B cell (primary cell): ENCODE results near the gene IL1A. TPM values are rescaled to one million over a fixed set of nuclear protein-coding genes. Genes with fewer than 3 reads are reported as not detected.

ENCODE experiments used
- ATAC-seq: fragments of 200-7000 bp; cut with Tn5 transposase; one replicate; pipeline ENCODE4 v1.10.0; 2021; ENCODE audit warnings: low read depth, mild to moderate bottlenecking, moderate number of reproducible peaks, moderate library complexity
- CTCF ChIA-PET: fragments of 350-600 bp; sonication (Branson Sonifier 250); formaldehyde crosslinking; loops from one replicate; lab custom pipeline; 2021; ENCODE audit warnings: antibody characterized with exemption, inconsistent platforms; lab: Charles Lee
- POLR2A ChIA-PET: fragments of 350-600 bp; sonication (Branson Sonifier 250); formaldehyde crosslinking; loops from one replicate; lab custom pipeline; 2021; ENCODE audit warnings: antibody characterized with exemption; lab: Charles Lee
- DNase-seq: peaks from one replicate; pipeline ENCODE4 v3.0.0; 2013
- H2AFZ ChIP-seq: 2 replicates; pipeline ENCODE4 v1.6.1; 2012; ENCODE audit warnings: mild to moderate bottlenecking, low read depth, low read length; ENCODE audit not compliant: insufficient read depth, poor library complexity, severe bottlenecking
- H3K27ac ChIP-seq, 2 donors: 1 replicate in 1 of 2; 2 replicates in 1 of 2; pipeline ENCODE4 v1.5.1; 2012 to 2013; ENCODE audit warnings: low read length in 2 of 2, mild to moderate bottlenecking in 2 of 2, moderate library complexity in 1 of 2
- H3K27me3 ChIP-seq, 4 experiments: fragments of 200-600 bp in 1 of 4; sonication (generic) in 1 of 4; replicated peaks in 1 of 4; 1 replicate in 2 of 4; 2 replicates in 2 of 4; pipeline versions ENCODE4 v1.6.1 to v1.7.0; 2013 to 2016; ENCODE audit warnings: low read length in 3 of 4, mild to moderate bottlenecking in 2 of 4, mixed read lengths in 1 of 4, moderate library complexity in 1 of 4; ENCODE audit not compliant: insufficient read depth in 4 of 4, control insufficient read depth in 3 of 4; ENCODE audit errors: control extremely low read depth in 1 of 4
- H3K36me3 ChIP-seq, 2 experiments: replicated peaks in 1 of 2; 1 replicate in 1 of 2; 2 replicates in 1 of 2; pipeline versions ENCODE4 v1.6.1 to v1.7.1; 2013; ENCODE audit warnings: low read length in 1 of 2; ENCODE audit not compliant: insufficient read depth in 2 of 2, control insufficient read depth in 1 of 2; ENCODE audit errors: control extremely low read depth in 1 of 2, extremely low read depth in 1 of 2
- H3K4me1 ChIP-seq, 2 donors: fragments of 200-600 bp in 1 of 2; sonication (generic) in 1 of 2; 1 replicate in 1 of 2; 2 replicates in 1 of 2; pipeline versions ENCODE4 v1.5.1 to v1.6.1; 2013 to 2017; ENCODE audit warnings: low read length in 2 of 2; ENCODE audit not compliant: control insufficient read depth in 2 of 2, insufficient read depth in 2 of 2
- H3K4me2 ChIP-seq: replicated peaks from 2 replicates; pipeline ENCODE3; 2012; ENCODE audit warnings: mild to moderate bottlenecking, low read depth, low read length; ENCODE audit not compliant: poor library complexity, severe bottlenecking
- H3K4me3 ChIP-seq, 5 experiments: fragments of 200-600 bp in 1 of 5; sonication (generic) in 1 of 5; 1 replicate in 3 of 5; 2 replicates in 2 of 5; pipeline versions ENCODE4 v1.5.1 to v1.7.0; 2011 to 2016; ENCODE audit warnings: low read length in 4 of 5, mild to moderate bottlenecking in 4 of 5, low read depth in 2 of 5, control low read depth in 1 of 5, moderate library complexity in 1 of 5; ENCODE audit not compliant: insufficient read depth in 1 of 5; ENCODE audit errors: control extremely low read depth in 1 of 5, extremely low read depth in 1 of 5
- H3K79me2 ChIP-seq: fragments of 200-600 bp; sonication (generic); one replicate; pipeline ENCODE4 v1.6.0; 2016; ENCODE audit warnings: low read length; ENCODE audit not compliant: control insufficient read depth, insufficient read depth
- H3K9ac ChIP-seq: fragments of 200-600 bp; sonication (generic); 2 replicates; pipeline ENCODE4 v1.6.1; 2017; ENCODE audit warnings: mild to moderate bottlenecking, low read length, moderate library complexity
- H3K9me3 ChIP-seq, 3 donors: one replicate each; pipeline versions ENCODE4 v1.6.1 to v1.7.1; 2013; ENCODE audit warnings: low read length in 2 of 3; ENCODE audit not compliant: control insufficient read depth in 2 of 3, insufficient read depth in 1 of 3; ENCODE audit errors: control extremely low read depth in 1 of 3
- H4K20me1 ChIP-seq: 2 replicates; pipeline ENCODE4 v1.6.0; 2012; ENCODE audit warnings: mild to moderate bottlenecking, low read length; ENCODE audit not compliant: insufficient read depth, control insufficient read depth, poor library complexity, severe bottlenecking
- H3K27ac Mint-ChIP-seq: one replicate; pipeline ENCODE4 v1.8.0; 2021; ENCODE audit warnings: mixed read lengths
- H3K27me3 Mint-ChIP-seq: one replicate; pipeline ENCODE4 v1.8.0; 2021; ENCODE audit warnings: mixed read lengths
- H3K4me1 Mint-ChIP-seq: one replicate; pipeline ENCODE4 v1.8.0; 2021; ENCODE audit warnings: mixed read lengths
- H3K4me3 Mint-ChIP-seq: one replicate; pipeline ENCODE4 v1.8.0; 2021; ENCODE audit warnings: mixed read lengths
- H3K9me3 Mint-ChIP-seq: one replicate; pipeline ENCODE4 v1.8.0; 2022; ENCODE audit warnings: mixed read lengths; ENCODE audit not compliant: insufficient read depth
- CTCF ChIP-seq: fragments of 200-600 bp; IDR thresholded peaks from one replicate; pipeline ENCODE4 v1.8.0; 2022; ENCODE audit warnings: antibody characterized with exemption, mild to moderate bottlenecking
- EZH2 ChIP-seq: IDR thresholded peaks from 2 replicates; pipeline ENCODE4 v1.6.1; 2012; ENCODE audit warnings: borderline replicate concordance, low read depth, mild to moderate bottlenecking, moderate library complexity, low read length; ENCODE audit not compliant: insufficient read depth, poor library complexity, severe bottlenecking
- WGBS: methylation state at CpG from one replicate; pipeline ENCODE4 v1.1.5; 2013; ENCODE audit warnings: missing lambda C conversion rate; ENCODE audit not compliant: insufficient coverage; 5-methylcytosine and 5-hydroxymethylcytosine counted together
- intact Hi-C: fragments of 100-400 bp; cut with micrococcal nuclease; formaldehyde crosslinking; loops from one replicate; pipeline ENCODE4 v1.10.0; 2022
- polyA plus RNA-seq: library from polyadenylated mRNA; depleted of rRNA; stranded (reverse); fragments of >200 nt; gene quantifications from 2 replicates; pipeline ENCODE4 v1.2.3, GENCODE V29; 2012
- total RNA-seq, 2 donors: library from RNA; stranded (reverse); fragments of 120-200 nt in 1 of 2; gene quantifications; 1 replicate in 1 of 2; 2 replicates in 1 of 2; pipeline versions ENCODE4 v1.2.3 to v1.2.4, GENCODE V29; 2013 to 2022

The IL1A gene
- total and polyA plus RNA-seq, 2 donors (not counting 1 experiment from before 2014, with no cell fraction given) = 0.15 TPM; not detected in 1

DNA sequence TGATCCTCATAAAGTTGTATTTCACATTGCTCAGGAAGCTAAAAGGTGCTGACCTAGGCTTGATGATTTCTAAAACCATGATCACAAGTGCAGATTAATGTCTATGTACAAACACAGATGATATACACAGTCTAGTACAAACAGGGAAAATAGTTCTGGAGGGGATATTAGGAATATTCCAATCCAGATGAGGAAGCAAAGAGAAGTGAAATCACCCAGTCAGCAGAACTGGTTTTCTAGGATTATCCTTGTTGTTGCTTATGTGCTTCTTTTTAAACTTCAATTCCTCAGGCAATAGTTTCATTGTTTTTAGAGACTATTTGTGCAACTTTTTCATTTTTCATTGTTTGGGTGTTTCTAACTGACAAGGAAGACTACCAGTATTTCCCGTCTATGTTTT, 4.7 kb downstream of the IL1A start:
- POLR2A ChIA-PET = no interaction called here
- H3K27me3 ChIP-seq = no peaks in the 10 kb centered on the region
- no peaks in the 10 kb centered on the region for H4K20me1 ChIP-seq
- H3K4me1 ChIP-seq = peaks cover 20 to 21% of the 10 kb centered on the region in 2 donors
- no peak for ATAC-seq
- no peak overlapping the region for H3K4me3 Mint-ChIP-seq
- H3K36me3 ChIP-seq = no peaks in the 10 kb centered on the region
- H3K79me2 ChIP-seq = no peaks in the 10 kb centered on the region
- no peak overlapping the region for H3K27ac Mint-ChIP-seq
- H3K9ac ChIP-seq = no peak overlapping the region
- TF ChIP-seq EZH2 (no peak), CTCF (no peak)
- no peaks in the 10 kb centered on the region for H3K9me3 Mint-ChIP-seq
- no peak for DNase-seq
- H3K4me3 ChIP-seq = no peak overlapping the region
- H2AFZ ChIP-seq = no peak overlapping the region
- peaks cover 8% of the 10 kb centered on the region for H3K27me3 Mint-ChIP-seq
- intact Hi-C loops = no loop called here
- no CpG with 5 or more reads among the region's 1 CpG for WGBS
- H3K4me2 ChIP-seq = no peak overlapping the region
- H3K9me3 ChIP-seq = no peaks in the 10 kb centered on the region
- CTCF ChIA-PET = interaction anchor here (1.7 kb wide), 1 partner anchor 27 kb away, joined by 4 read pairs; no protein-coding TSS in a partner anchor
- H3K4me1 Mint-ChIP-seq = peaks cover 36% of the 10 kb centered on the region
- no peak overlapping the region for H3K27ac ChIP-seq

DNA sequence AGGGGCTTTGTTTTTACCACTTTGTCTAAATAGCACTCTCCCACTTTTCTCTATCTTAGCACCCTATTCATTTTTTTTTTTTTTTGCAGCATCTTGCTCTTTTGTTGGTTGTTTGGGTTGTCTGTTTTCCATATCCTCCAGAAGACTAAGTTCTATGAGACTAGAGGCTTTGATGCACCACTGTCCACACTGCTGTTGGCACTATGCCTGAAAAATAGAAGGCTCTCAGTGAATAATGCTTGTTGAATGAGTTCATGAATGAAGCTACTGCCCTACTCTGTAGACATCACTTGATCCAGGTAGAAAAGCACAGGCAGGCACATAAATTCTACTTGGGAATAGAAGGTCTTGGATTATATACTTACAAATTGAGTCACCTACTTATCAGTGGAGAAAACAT, 7.3 kb downstream of the IL1A start:
- DNase-seq (no peak), ATAC-seq (no peak)
- Histone ChIP-seq H3K9me3 (no peaks in the 10 kb centered on the region), H3K79me2 (no peaks in the 10 kb centered on the region), H3K27me3 (no peaks in the 10 kb centered on the region), H3K4me3 (no peak overlapping the region), H3K9ac (no peak overlapping the region), H3K36me3 (no peaks in the 10 kb centered on the region), H3K27ac (no peak overlapping the region), H3K4me2 (no peak overlapping the region), H4K20me1 (no peaks in the 10 kb centered on the region), H3K4me1 (peaks cover 8 to 12% of the 10 kb centered on the region in 2 donors), H2AFZ (no peak overlapping the region)
- TF ChIP-seq EZH2 = no peak
- POLR2A ChIA-PET = no interaction called here
- H3K4me3 Mint-ChIP-seq = no peak overlapping the region
- peaks cover 8% of the 10 kb centered on the region for H3K27me3 Mint-ChIP-seq
- CTCF ChIA-PET = no interaction called here
- H3K4me1 Mint-ChIP-seq = peaks cover 17% of the 10 kb centered on the region
- H3K9me3 Mint-ChIP-seq = no peaks in the 10 kb centered on the region
- intact Hi-C loops = no loop called here
- H3K27ac Mint-ChIP-seq = no peak overlapping the region
